Measurements from ENCODE around the gene PRRC2B.

- TF ChIP-seq REST (IDR thresholded peaks at IDR 0.05) (no peak), FOXA1 (IDR thresholded peaks at IDR 0.05) (no peak)
These were observed 27.0 kb upstream of the PRRC2B start for GRCh38 chr9:131366761-131367401.

All from liver (tissue), 1 donor.